ENCODE results near the gene PTPN4.

PTPN4 gene

GRCh38 chr2:119759451-119760236 lies at the start of gene PTPN4:
PTPN4 (plus strand) TSS chr2:119759922; CDS start chr2:119809854, 49,932 bp downstream.
- DNase-seq, result peak; percentile 74 to 93 (median 83)

DNA sequence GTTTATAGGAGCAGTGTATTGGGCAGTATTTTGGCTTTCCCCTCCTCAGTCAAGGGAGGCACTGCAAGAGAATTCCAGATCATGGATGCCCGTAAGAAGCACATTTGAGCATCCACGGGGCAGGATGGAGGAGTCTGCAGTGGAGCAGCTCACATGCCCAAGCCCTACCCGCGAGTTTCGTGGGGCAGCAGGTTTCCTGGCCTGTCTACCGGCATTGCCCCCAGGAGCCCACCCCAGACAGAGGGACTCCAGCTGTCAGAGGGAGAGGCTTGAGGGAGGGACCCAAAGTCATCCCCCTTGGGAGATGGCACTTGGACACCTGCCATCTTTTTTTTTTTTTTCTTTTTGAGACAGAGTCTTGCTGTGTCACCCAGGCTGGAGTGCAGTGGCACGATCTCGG lies 49.4 kb upstream of the PTPN4 start:
- DNase-seq, result no peak

DNA sequence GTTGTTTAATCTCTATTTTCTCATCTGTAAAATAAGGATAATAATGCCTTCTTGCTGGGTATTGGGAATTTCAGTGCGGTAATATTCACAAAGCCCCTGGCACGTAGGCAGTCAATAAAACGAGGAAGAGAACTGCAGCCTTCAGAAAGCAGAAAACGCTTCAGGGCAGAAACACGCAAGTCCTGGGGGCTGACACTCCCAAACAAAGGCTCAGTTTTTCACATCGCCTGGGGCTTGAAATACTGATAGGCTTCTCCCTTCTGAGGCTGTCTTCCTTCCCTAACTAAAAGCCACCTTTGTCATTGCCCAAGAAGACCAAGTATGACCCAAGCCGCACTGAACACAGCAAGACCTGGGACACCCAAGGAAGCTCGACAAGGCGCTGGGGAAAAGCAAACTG lies 48.4 kb upstream of the PTPN4 start:
- no peak for DNase-seq

DNA sequence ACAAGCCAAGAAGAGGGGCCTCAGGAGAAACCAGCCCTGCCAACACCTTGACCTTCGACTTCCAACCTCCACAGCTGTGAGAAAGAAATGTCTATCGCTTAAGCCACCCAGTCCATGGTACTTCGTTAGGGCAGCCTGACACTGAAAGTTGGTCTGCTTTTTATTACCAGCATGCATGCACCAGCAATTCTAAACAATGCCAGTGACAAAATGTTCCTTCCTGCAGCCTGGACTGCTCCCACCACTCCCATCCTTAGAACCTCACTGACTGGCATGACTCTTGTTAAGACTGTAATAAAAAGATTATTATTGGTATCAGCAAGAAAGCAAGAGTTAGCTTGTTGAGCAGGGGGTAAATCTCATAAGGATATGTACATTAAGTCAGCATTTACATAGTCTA lies 47.2 kb upstream of the PTPN4 start:
- DNase-seq, result no peak

GRCh38 chr2:119713819-119714490 lies 45.8 kb upstream of the PTPN4 start:
- no peak for DNase-seq

GRCh38 chr2:119715409-119716283 lies 44.1 kb upstream of the PTPN4 start:
- DNase-seq, result no peak

GRCh38 chr2:119716284-119716672 lies 43.4 kb upstream of the PTPN4 start:
- DNase-seq, result no peak

DNA sequence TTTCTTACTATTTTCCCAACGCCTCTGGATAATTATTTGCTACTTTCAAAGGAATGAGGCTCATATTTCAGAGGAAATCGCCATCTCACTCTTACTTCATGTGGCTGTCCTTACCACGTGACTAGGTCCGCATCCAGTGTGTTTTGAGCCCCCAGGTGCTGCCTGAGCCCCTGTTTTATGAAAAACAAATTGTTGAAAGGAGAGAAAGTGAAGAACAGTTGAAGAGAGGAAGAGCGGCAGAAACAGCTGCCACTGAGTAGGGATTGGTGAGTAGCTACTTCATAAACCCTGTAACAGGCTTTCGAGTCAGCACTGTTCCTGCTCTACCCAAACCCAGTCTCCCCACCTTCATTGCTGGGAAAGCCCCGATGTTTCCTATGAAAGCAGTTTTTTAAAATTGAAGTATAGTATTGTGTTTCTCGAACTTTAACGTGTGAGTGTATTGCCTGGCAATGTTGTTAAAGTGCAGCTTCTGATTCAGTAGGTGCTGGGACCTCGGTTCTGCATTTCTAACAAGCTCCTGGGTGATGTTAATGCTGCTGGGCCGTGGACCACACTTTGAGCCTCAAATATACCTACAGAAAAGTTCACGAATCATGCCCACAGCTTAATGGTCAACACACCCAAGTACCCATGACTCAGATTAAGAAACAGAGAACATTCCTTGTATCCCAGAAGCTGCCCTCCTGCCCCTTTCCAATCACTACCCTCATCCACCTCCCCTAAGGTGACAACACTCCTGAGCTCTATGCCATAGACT lies 41.0 kb upstream of the PTPN4 start:
- DNase-seq, result no peak

GRCh38 chr2:119719261-119719627 lies 40.5 kb upstream of the PTPN4 start:
- DNase-seq, result no peak

DNA sequence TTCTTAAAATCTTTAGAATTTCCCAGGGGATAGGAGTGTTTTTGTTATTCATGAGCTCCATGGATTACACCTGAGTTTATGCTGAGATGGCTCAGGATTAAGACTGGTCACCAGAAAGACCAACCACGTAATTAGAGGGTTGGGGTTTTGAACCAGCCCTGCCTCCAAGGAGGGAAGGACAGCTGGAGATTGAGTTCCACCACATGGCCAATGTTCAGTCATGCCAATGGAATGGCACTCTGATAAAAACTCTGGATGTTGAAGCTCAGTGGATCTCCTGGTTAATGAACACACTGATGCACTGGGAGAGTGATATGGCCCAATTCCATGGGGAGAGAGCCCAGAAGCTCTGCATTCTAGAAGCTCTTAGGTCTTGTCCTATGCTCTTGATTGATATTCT lies 38.7 kb upstream of the PTPN4 start:
- DNase-seq, result no peak

- no peak for DNase-seq
Observed at GRCh38 chr2:119721462-119721861, 38.3 kb upstream of the PTPN4 start.

GRCh38 chr2:119721904-119722303 lies 37.8 kb upstream of the PTPN4 start:
- no peak for DNase-seq

DNA sequence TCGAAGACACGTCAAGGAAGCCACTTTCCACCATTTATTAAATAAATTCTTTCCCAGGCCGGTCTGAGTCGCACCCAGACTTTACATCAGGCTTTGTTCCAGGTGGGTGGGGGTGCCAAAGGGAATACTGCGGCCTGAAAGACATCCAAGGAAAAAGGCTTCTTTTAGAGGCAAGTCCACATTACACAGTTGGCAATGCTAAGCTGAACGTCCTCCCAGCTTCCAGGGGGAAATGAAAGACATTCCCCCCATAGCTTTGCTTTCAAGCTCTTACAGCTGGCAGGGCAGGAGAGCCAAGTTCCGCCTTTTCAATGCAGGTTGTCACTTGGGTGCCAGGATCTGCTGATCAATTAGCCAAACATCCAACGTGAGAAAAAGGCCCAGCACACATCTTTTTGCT lies 36.5 kb upstream of the PTPN4 start:
- no peak for DNase-seq

GRCh38 chr2:119723784-119724467 lies 35.8 kb upstream of the PTPN4 start:
- no peak for DNase-seq

DNA sequence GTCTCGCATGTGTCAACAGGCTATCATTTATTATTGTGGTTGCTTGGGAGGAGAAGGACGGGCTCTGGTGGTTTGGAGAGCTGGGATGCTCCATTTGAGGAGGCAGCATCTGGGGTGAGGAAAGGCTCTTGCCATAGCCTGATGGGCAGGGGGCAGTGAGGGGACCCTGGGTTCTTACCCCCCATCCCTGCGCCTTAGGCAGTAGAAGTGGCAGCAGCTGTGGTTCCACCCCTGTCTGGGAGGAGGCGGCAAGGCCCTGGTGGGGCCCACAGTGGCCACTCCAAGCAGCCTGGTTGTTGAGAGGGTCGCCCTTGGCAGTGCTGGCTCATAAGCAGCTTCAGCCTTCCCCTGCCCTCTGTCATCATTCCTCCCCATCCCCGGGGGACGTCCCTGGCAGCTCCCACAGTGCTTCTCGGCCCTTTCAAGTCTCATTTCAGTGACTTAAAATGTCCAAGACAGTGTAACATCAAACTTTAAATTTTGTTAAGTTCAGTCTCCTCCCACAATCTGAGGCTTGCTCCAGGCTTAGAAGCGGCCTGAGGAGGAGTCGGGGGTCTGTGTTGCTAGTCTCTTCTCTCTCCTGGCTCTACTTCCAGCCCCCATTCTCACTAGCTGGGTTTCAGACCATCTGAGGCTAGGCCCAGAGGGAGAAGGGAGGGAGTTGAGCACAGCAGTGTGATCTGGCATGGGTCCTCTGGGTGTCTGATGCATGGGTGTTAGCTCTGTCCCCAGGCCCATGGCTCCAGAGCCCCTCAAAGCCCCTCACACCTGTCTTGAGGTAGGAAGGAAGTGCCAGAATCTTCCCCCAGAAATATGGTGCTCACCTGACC lies 34.9 kb upstream of the PTPN4 start:
- no peak for DNase-seq

- no peak for DNase-seq
Observed at GRCh38 chr2:119727493-119727892, 32.2 kb upstream of the PTPN4 start.

DNA sequence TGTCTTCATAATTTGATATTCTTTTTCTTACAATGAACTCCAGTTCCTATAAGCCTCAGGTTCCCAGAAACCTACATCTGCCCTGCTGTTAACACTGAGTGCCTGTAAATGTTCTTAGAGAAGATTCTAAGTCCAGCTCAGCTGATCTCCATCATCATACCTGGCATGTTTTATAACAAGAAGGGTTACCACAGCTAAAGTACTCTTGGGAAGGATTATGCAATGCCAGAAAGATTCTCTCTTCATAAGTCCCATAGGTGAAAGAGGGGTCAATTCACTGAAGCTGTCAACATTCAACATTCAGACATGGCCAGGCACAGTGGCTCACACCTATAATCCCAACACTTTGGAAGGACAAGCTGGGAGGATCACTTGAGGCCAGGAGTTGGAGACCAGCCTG lies 31.3 kb upstream of the PTPN4 start:
- DNase-seq, result no peak

DNA sequence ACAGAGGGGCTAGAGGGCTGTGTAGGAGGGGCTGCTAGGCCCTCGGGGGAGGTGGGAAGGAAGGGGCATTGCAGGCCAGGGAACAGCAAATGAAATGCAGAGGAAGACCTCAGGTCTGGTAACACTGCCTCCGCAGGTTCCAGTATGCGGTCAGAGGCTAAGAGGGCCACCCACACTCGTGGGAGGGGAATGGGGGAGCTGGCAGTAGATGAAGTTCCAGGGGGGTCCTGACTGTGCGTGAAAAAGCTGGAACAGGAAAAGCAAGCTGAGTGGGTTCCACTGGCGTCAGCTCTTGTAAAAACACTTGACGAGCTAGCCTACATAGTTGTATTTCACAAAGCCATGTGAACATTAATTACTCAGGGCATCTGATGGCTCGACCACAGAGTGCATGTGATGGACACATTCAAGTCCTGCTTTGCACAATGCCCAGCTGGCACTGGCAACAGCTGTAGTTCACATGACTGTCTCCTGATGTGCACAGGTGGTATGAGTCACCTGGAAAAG lies 29.0 kb upstream of the PTPN4 start:
- no peak for DNase-seq

DNA sequence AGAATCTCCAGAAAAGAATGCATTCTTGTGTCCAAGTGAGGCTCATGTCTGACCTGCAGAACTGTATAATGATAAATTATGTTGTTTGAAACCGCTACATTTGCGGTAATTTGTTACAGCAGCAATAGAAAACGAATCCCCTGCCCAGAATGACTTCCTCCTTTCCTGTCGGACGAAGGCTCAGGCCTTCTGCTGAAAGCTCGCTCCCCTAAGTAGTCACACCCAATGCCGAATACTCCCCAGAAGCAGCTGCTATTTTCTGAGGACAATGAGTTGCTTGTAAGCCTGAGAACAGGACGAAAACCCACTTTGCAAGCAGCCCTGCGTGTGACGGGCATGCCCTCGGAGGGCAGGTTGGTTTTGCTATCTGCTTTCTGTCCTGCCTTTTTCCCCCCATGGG lies 27.7 kb upstream of the PTPN4 start:
- no peak for DNase-seq

GRCh38 chr2:119732601-119733164 lies 27.0 kb upstream of the PTPN4 start:
- DNase-seq, result no peak

- no peak for DNase-seq
Observed at GRCh38 chr2:119734047-119734446, 25.7 kb upstream of the PTPN4 start.

All from activated naive CD4-positive, alpha-beta T cell (primary cell).